GM23248 (cell line): ENCODE data around the gene STIM2.

Source experiments
- EZH2 ChIP-seq: fragments of 200-600 bp; sonication (generic); IDR thresholded peaks from 2 replicates; pipeline ENCODE4 v1.6.1; 2018; ENCODE audit warnings: antibody characterized with exemption, mild to moderate bottlenecking; ENCODE audit not compliant: insufficient read depth, poor library complexity, severe bottlenecking
- EZH2phosphoT487 ChIP-seq: fragments of 200-600 bp; sonication (generic); IDR thresholded peaks from 2 replicates; pipeline ENCODE4 v1.6.1; 2018; ENCODE audit warnings: antibody characterized with exemption, moderate library complexity, mild to moderate bottlenecking, low read depth; ENCODE audit not compliant: insufficient read depth

DNA sequence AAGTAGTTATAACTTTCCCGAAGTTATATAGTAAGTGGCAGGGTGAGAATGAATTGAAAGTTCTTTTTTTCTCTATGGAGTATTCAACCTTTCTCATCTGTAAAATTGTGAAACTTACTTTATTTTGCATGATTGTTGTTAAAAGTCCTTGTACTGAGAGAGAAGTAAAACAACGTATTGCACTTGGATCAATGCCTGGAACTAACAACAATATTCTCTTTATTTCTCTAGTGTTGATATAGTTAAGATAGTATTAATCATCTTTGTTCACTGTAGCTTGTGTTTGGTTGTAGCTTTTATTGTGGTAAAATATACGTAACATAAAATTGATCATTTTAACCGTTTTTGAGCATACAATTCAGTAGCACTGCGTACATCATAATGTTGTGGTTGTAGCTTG lies 48.7 kb downstream of the STIM2 start:
- TF ChIP-seq EZH2phosphoT487 (no peak), EZH2 (no peak)
